HG03378 (cell line): ENCODE data around the gene HIVEP3.

Experiments used
- ATAC-seq: cut with Tn5 transposase; IDR thresholded peaks from one replicate; pipeline ENCODE4 v1.9.1; 2021; ENCODE audit warnings: mild to moderate bottlenecking, moderate library complexity; ENCODE audit not compliant: unreplicated experiment

The HIVEP3 gene

GRCh38 chr1:41599912-41600311, 318.8 kb downstream of the HIVEP3 start:
- no peak for ATAC-seq

- no peak for ATAC-seq
These were observed 320.4 kb downstream of the HIVEP3 start for GRCh38 chr1:41598325-41598724.

- no peak for ATAC-seq
These were observed 326.1 kb downstream of the HIVEP3 start for GRCh38 chr1:41592451-41593125.

- no peak for ATAC-seq
These were observed 326.8 kb downstream of the HIVEP3 start for GRCh38 chr1:41591891-41592290.

- ATAC-seq: no peak
These were observed 328.4 kb downstream of the HIVEP3 start for GRCh38 chr1:41590331-41590730.

GRCh38 chr1:41589395-41589794, 329.3 kb downstream of the HIVEP3 start:
- no peak for ATAC-seq

- ATAC-seq: no peak
These were observed 330.3 kb downstream of the HIVEP3 start for GRCh38 chr1:41588334-41588875.

GRCh38 chr1:41587791-41588190, 330.9 kb downstream of the HIVEP3 start:
- ATAC-seq: no peak

GRCh38 chr1:41586230-41586629, 332.5 kb downstream of the HIVEP3 start:
- ATAC-seq: no peak

GRCh38 chr1:41583658-41584547, 334.8 kb downstream of the HIVEP3 start:
- no peak for ATAC-seq

- ATAC-seq: no peak
These were observed 335.7 kb downstream of the HIVEP3 start for GRCh38 chr1:41582851-41583657.

- no peak for ATAC-seq
These were observed 336.4 kb downstream of the HIVEP3 start for GRCh38 chr1:41582351-41582750.

GRCh38 chr1:41582004-41582325, 336.8 kb downstream of the HIVEP3 start:
- ATAC-seq: no peak

- ATAC-seq: no peak
These were observed 337.3 kb downstream of the HIVEP3 start for GRCh38 chr1:41581216-41582003.

- no peak for ATAC-seq
These were observed 338.1 kb downstream of the HIVEP3 start for GRCh38 chr1:41580520-41581172.

GRCh38 chr1:41580021-41580420, 338.7 kb downstream of the HIVEP3 start:
- no peak for ATAC-seq

GRCh38 chr1:41578712-41579335, 339.9 kb downstream of the HIVEP3 start:
- no peak for ATAC-seq

- no peak for ATAC-seq
These were observed 342.1 kb downstream of the HIVEP3 start for GRCh38 chr1:41576620-41577019.

- no peak for ATAC-seq
These were observed 342.5 kb downstream of the HIVEP3 start for GRCh38 chr1:41576206-41576605.
